ENCODE data around the gene GSE1.

DNA sequence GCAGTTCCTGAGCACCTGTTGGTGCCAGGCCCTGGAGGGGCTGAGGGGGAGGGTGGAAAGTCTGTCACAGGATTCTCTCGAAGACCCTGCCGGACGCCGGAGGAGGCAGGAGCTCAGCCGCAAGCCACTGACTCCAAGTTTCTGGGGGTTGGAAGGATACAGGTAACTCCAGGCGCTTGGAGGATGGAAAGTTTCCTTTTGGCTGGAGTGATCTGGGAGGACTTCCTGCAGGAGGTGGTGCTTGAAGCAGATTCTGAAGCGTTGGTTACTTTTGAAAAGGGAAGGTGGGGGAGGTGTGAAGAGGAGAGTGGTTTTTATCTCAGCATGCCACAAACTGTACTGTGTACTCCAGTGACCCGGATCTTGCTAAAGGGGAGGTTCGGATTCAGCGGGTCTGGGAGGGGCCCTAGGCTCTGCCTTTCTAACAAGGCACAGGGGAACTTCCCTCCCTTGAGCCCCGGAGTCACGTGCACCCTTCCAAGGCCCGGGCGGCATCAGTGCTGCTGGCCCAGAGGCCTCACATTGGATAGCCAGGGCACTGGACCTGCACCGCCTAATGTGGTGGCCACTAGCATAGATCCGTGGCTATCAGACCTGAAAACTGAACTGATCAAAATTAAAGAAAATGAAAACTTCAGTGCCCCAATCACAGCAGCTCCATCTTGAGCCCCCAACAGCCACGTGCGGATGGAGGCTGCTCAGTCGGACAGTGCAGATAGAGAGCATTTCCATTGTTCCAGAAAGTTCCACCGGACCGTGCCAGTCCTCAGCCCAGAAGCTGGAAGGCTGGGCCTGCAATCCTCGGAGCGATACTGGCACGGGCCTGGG lies 42.2 kb upstream of the GSE1 start:
- no peak for TF ChIP-seq POLR2A (IDR thresholded peaks at IDR 0.05)
- TF ChIP-seq, protein P1, sequence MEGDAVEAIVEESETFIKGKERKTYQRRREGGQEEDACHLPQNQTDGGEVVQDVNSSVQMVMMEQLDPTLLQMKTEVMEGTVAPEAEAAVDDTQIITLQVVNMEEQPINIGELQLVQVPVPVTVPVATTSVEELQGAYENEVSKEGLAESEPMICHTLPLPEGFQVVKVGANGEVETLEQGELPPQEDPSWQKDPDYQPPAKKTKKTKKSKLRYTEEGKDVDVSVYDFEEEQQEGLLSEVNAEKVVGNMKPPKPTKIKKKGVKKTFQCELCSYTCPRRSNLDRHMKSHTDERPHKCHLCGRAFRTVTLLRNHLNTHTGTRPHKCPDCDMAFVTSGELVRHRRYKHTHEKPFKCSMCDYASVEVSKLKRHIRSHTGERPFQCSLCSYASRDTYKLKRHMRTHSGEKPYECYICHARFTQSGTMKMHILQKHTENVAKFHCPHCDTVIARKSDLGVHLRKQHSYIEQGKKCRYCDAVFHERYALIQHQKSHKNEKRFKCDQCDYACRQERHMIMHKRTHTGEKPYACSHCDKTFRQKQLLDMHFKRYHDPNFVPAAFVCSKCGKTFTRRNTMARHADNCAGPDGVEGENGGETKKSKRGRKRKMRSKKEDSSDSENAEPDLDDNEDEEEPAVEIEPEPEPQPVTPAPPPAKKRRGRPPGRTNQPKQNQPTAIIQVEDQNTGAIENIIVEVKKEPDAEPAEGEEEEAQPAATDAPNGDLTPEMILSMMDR (IDR thresholded peaks at IDR 0.05), result no peak

Measured in testis (tissue), 2 donors.